Liver (tissue), 3 donors: ENCODE data around the gene TMEM14A.

ENCODE experiments used
- CTCF ChIP-seq: fragments of 150-350 bp; IDR thresholded peaks from 2 replicates; pipeline ENCODE4 v1.5.1; 2017; ENCODE audit warnings: improper control_type of control experiment, low read depth, low read length; ENCODE audit not compliant: missing input control
- GABPA ChIP-seq, 2 donors: IDR thresholded peaks in 1 of 2; conservative IDR thresholded peaks in 1 of 2; 2 replicates each; pipeline ENCODE4 v1.6.1; 2016; ENCODE audit warnings: antibody characterized with exemption in 2 of 2, mild to moderate bottlenecking in 1 of 2, moderate library complexity in 1 of 2
- donor health status: healthy.
- donor health status: healthy.

GRCh38 chr6:52666071-52666470 lies 4.8 kb upstream of the TMEM14A start:
- no peak for TF ChIP-seq CTCF
- no peak for TF ChIP-seq GABPA (IDR thresholded peaks at IDR 0.05 in 1 of 2, conservative IDR thresholded peaks at IDR 0.05 in 1 of 2)
